ENCODE data around the gene PRDX6. TPM values are rescaled to one million over a fixed set of nuclear protein-coding genes. Genes with fewer than 3 reads are reported as not detected.

Gene PRDX6
- total and polyA plus RNA-seq, 2 of the 8 experiments (the other 6 are each of a cell fraction or from before 2014, with no cell fraction given) = 348 to 677 TPM

- no peak overlapping the region for H2BK15ac ChIP-seq (ENCODE audit: low read length)
- no peak overlapping the region for H2AK5ac ChIP-seq (ENCODE audit: low read depth, low read length)
- no peak overlapping the region for H2AFZ ChIP-seq (ENCODE audit: low read length)
- no peak overlapping the region for H3K56ac ChIP-seq (replicated peaks; ENCODE audit: insufficient read length, low read depth, low read length)
- H3K27me3 ChIP-seq (replicated peaks in 1 of 4; ENCODE audit: control insufficient read depth in 3 of 4, extremely low read depth in 1 of 4, insufficient read depth in 3 of 4, low read length in 3 of 4) = no peaks in the 10 kb centered on the region
- H3K14ac ChIP-seq (ENCODE audit: insufficient read length) = no peak overlapping the region
- H3K79me2 ChIP-seq (ENCODE audit: control insufficient read depth in 1 of 2, insufficient read depth in 2 of 2, low read length in 2 of 2) = no peaks in the 10 kb centered on the region
- peak overlapping the region; percentile 12 to 26; a peak in 2 of 4 replicates for H3K4me2 ChIP-seq (ENCODE audit: insufficient read depth in 1 of 2, low read depth in 2 of 2, low read length in 2 of 2)
- no peaks in the 10 kb centered on the region for H4K20me1 ChIP-seq (replicated peaks in 1 of 2; ENCODE audit: control insufficient read depth in 1 of 2, insufficient read depth in 2 of 2, low read length in 2 of 2)
- no peak overlapping the region for H2BK120ac ChIP-seq (replicated peaks; ENCODE audit: low read depth, low read length)
- FAIRE-seq (no peak), DNase-seq (ENCODE audit: low read depth in 1 of 2, low spot score in 2 of 2) (no peak)
- WGBS, 2 experiments (ENCODE audit: extremely low coverage in 1 of 2, insufficient coverage in 1 of 2, insufficient read length in 1 of 2, insufficient replicate concordance in 2 of 2, low coverage in 1 of 2, low lambda C conversion rate in 2 of 2, missing lambda C conversion rate in 1 of 2) = 66% methylated on average over 3 of the region's 3 CpGs; no CpG with 5 or more reads in 1 of the 2 experiments
- peak overlapping the region; percentile 52 for H4K91ac ChIP-seq (replicated peaks; ENCODE audit: insufficient read length, low read length)
- H3K9me3 ChIP-seq (ENCODE audit: insufficient read depth in 2 of 2, low read depth in 1 of 2, low read length in 1 of 2) = no peaks in the 10 kb centered on the region
- no peak overlapping the region for H3K18ac ChIP-seq (ENCODE audit: extremely low read depth, low read length)
- TF ChIP-seq TEAD4 (IDR thresholded peaks at IDR 0.05; ENCODE audit: low read depth, low read length) (0 out of 2 replicates have a peak, but pooled peaks have one; percentile 32), MAFK (IDR thresholded peaks at IDR 0.05; ENCODE audit: low read depth, low read length) (peak; percentile 17; the same call in 1 of the 2 replicates), JUND (IDR thresholded peaks at IDR 0.05; ENCODE audit: low read length) (peak; percentile 69; the same call in 1 of the 2 replicates), RAD21 (IDR thresholded peaks at IDR 0.05 in 1 of 2, conservative IDR thresholded peaks at IDR 0.05 in 1 of 2; ENCODE audit: low read depth in 2 of 2, low read length in 2 of 2) (no peak)
- H2BK12ac ChIP-seq (ENCODE audit: low read depth, low read length) = 0 out of 2 replicates have a peak overlapping the region, but pooled peaks have one; percentile 75
- H3K4me3 ChIP-seq (ENCODE audit: extremely low read depth in 1 of 4, insufficient read depth in 2 of 4, low read depth in 3 of 4, low read length in 4 of 4) = no peak overlapping the region
- no peak overlapping the region for H4K8ac ChIP-seq (ENCODE audit: extremely low read depth, insufficient read depth, low read length)
- ChIA-PET CTCF (ENCODE audit: partially characterized antibody) (interaction anchor here (0.5 to 2.5 kb wide), 19 partner anchors 8 to 679 kb away, joined by 3 to 18 read pairs (median 4); partner anchors contain the start of gene SLC9C2), POLR2A (ENCODE audit: partially characterized antibody) (interaction anchor here (0.6 to 3.9 kb wide), 6 partner anchors 16 to 515 kb away, joined by 3 to 18 read pairs (median 4); partner anchors contain the start of genes GAS5, PRDX6, RC3H1 and ZBTB37)
- H3K4me1 ChIP-seq (replicated peaks in 1 of 4; ENCODE audit: control insufficient read depth in 3 of 4, insufficient read depth in 4 of 4, low read length in 3 of 4) = peaks cover 5 to 9% (median 7%) of the 10 kb centered on the region in 4 experiments; a peak in 5 of 7 replicates
- H3K23me2 ChIP-seq (ENCODE audit: low read depth, low read length) = no peaks in the 10 kb centered on the region
- peak overlapping the region; percentile 80 for H2BK5ac ChIP-seq (ENCODE audit: low read depth, low read length)
- peak overlapping the region; percentile 36; the same call in 1 of the 2 replicates for H2BK20ac ChIP-seq (ENCODE audit: low read length)
- peak overlapping the region; percentile 35; the same call in 1 of the 2 replicates for H3K27ac ChIP-seq (ENCODE audit: low read depth, low read length)
- no peak overlapping the region for H3K9ac ChIP-seq (replicated peaks in 1 of 4; ENCODE audit: extremely low read depth in 1 of 4, low read depth in 3 of 4, low read length in 3 of 4)
- no peak overlapping the region for H3K4ac ChIP-seq (replicated peaks; ENCODE audit: insufficient read length, low read depth, low read length)
- no peaks in the 10 kb centered on the region for H3K79me1 ChIP-seq (ENCODE audit: low read depth, low read length)
- no peaks in the 10 kb centered on the region for H3K36me3 ChIP-seq (ENCODE audit: control insufficient read depth in 2 of 4, insufficient read depth in 4 of 4, low read length in 3 of 4)
- no peak overlapping the region for H3K23ac ChIP-seq (ENCODE audit: insufficient read length)
- no peak overlapping the region for H4K5ac ChIP-seq (ENCODE audit: insufficient read length, low read depth, low read length)
These were observed 30.2 kb downstream of the PRDX6 start for GRCh38 chr1:173507205-173507846.

All from H1 (cell line).